HUES48 (cell line): Measurements from ENCODE around the gene PET100.
A peak's percentile ranks its signal among the peaks of the same experiment; 100 is the strongest.
"Not testable (repeated sequence)": the region's sequence is repeated elsewhere in the genome, so short reads cannot be mapped to it uniquely, and the experiment has no call there.

Source experiments
- H3K27ac ChIP-seq: one replicate; pipeline ENCODE4 v1.7.0; 2013; ENCODE audit warnings: low read depth, low read length, inconsistent platforms
- H3K27me3 ChIP-seq: 2 replicates; pipeline ENCODE4 v1.6.1; 2013; ENCODE audit warnings: mild to moderate bottlenecking, low read length; ENCODE audit not compliant: control insufficient read depth, insufficient read depth
- H3K36me3 ChIP-seq: 2 replicates; pipeline ENCODE4 v1.6.1; 2013; ENCODE audit warnings: low read length; ENCODE audit not compliant: control insufficient read depth, insufficient read depth
- H3K4me1 ChIP-seq: 2 replicates; pipeline ENCODE4 v1.6.1; 2013; ENCODE audit warnings: mild to moderate bottlenecking, low read length; ENCODE audit not compliant: control insufficient read depth, insufficient read depth
- H3K4me3 ChIP-seq: 2 replicates; pipeline ENCODE4 v1.5.1; 2013; ENCODE audit warnings: mild to moderate bottlenecking, low read depth, low read length
- H3K9ac ChIP-seq: 2 replicates; pipeline ENCODE4 v1.6.1; 2013; ENCODE audit warnings: mild to moderate bottlenecking, low read depth, low read length, moderate library complexity
- H3K9me3 ChIP-seq: 2 replicates; pipeline ENCODE4 v1.6.1; 2013; ENCODE audit warnings: low read length; ENCODE audit not compliant: control insufficient read depth, insufficient read depth

The PET100 gene

GRCh38 chr19:7637374-7638256 lies 8.0 kb downstream of the PET100 start:
- no peaks in the 10 kb centered on the region for H3K4me1 ChIP-seq
- H3K9ac ChIP-seq, result peak overlapping the region; percentile 65; the same call in 1 of the 2 replicates
- H3K27me3 ChIP-seq, result peaks cover 30% of the 10 kb centered on the region
- H3K9me3 ChIP-seq, result no peaks in the 10 kb centered on the region
- H3K4me3 ChIP-seq, result peak overlapping the region; percentile 78
- H3K36me3 ChIP-seq, result peaks cover 3% of the 10 kb centered on the region
- H3K27ac ChIP-seq, result peak overlapping the region; percentile 65

- Histone ChIP-seq H3K4me1 (no peaks in the 10 kb centered on the region), H3K9ac (no peak overlapping the region), H3K27ac (no peak overlapping the region), H3K4me3 (no peak overlapping the region), H3K9me3 (no peaks in the 10 kb centered on the region), H3K36me3 (peaks cover 3% of the 10 kb centered on the region), H3K27me3 (peaks cover 28% of the 10 kb centered on the region)
Measured at GRCh38 chr19:7638802-7639465, 9.3 kb downstream of the PET100 start.

- H3K4me3 ChIP-seq, result no peak overlapping the region
- no peak overlapping the region for H3K27ac ChIP-seq
- peaks cover 3% of the 10 kb centered on the region for H3K36me3 ChIP-seq
- H3K9ac ChIP-seq, result no peak overlapping the region
- H3K4me1 ChIP-seq, result no peaks in the 10 kb centered on the region
- no peaks in the 10 kb centered on the region for H3K9me3 ChIP-seq
- H3K27me3 ChIP-seq, result peaks cover 18% of the 10 kb centered on the region
Measured at GRCh38 chr19:7639863-7640348, 10.3 kb downstream of the PET100 start.

GRCh38 chr19:7640803-7641202 lies 11.2 kb downstream of the PET100 start:
- no peaks in the 10 kb centered on the region for H3K4me1 ChIP-seq
- H3K27ac ChIP-seq, result no peak overlapping the region
- H3K4me3 ChIP-seq, result no peak overlapping the region
- H3K27me3 ChIP-seq, result peaks cover 9% of the 10 kb centered on the region
- no peak overlapping the region for H3K9ac ChIP-seq
- no peaks in the 10 kb centered on the region for H3K9me3 ChIP-seq
- peaks cover 3% of the 10 kb centered on the region for H3K36me3 ChIP-seq

- Histone ChIP-seq H3K9ac (no peak overlapping the region), H3K36me3 (peaks cover 3% of the 10 kb centered on the region), H3K4me3 (no peak overlapping the region), H3K27me3 (peaks cover 1% of the 10 kb centered on the region), H3K4me1 (no peaks in the 10 kb centered on the region), H3K27ac (no peak overlapping the region), H3K9me3 (no peaks in the 10 kb centered on the region)
Measured at GRCh38 chr19:7641290-7642276, 12.0 kb downstream of the PET100 start.

- Histone ChIP-seq H3K9ac (no peak overlapping the region), H3K36me3 (peaks cover 3% of the 10 kb centered on the region), H3K27me3 (no peaks in the 10 kb centered on the region), H3K27ac (no peak overlapping the region), H3K9me3 (no peaks in the 10 kb centered on the region), H3K4me1 (no peaks in the 10 kb centered on the region), H3K4me3 (no peak overlapping the region)
Measured at GRCh38 chr19:7642295-7643030, 12.9 kb downstream of the PET100 start.

GRCh38 chr19:7643031-7643415 lies 13.4 kb downstream of the PET100 start:
- Histone ChIP-seq H3K27me3 (no peaks in the 10 kb centered on the region), H3K4me3 (no peak overlapping the region), H3K9ac (no peak overlapping the region), H3K9me3 (no peaks in the 10 kb centered on the region), H3K27ac (no peak overlapping the region), H3K36me3 (peaks cover 3% of the 10 kb centered on the region), H3K4me1 (no peaks in the 10 kb centered on the region)

- H3K36me3 ChIP-seq, H3K27me3 ChIP-seq, H3K9me3 ChIP-seq, H3K4me3 ChIP-seq, H3K4me1 ChIP-seq, H3K9ac ChIP-seq, H3K27ac ChIP-seq: not testable (repeated sequence)
Measured at GRCh38 chr19:7643629-7644549, 14.3 kb downstream of the PET100 start.

GRCh38 chr19:7644550-7644877 lies 14.9 kb downstream of the PET100 start:
- peaks cover 3% of the 10 kb centered on the region for H3K36me3 ChIP-seq

More at GRCh38 chr19:7644550-7644877, 14.9 kb downstream of the PET100 start:
- H3K4me1 ChIP-seq, result no peaks in the 10 kb centered on the region
- H3K9me3 ChIP-seq, result no peaks in the 10 kb centered on the region
- no peak overlapping the region for H3K27ac ChIP-seq
- H3K27me3 ChIP-seq, result no peaks in the 10 kb centered on the region
- H3K9ac ChIP-seq, result no peak overlapping the region
- H3K4me3 ChIP-seq, result no peak overlapping the region
